ENCODE measurements around the gene CCRL2.
"Not testable (repeated sequence)": the region's sequence is repeated elsewhere in the genome, so short reads cannot be mapped to it uniquely, and the experiment has no call there.

The CCRL2 gene

DNA sequence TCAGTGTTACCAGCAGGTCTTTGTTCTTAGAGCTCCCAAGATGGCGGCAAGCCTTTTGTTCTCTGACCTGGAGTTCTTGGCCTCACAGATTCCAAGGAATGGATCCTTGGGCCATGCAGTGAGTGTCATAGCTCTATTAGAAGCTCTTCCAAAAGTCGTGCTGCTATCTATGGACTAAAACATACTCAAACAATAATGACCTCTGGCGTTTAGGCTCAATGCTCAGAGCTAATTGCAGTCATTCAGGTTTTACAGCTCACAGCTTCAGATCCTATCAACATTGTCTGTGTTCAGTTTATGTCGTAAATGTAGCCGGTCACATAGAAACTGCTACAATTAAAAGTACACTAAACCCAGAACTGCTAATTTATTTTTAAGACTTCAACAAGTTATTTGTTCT lies 22.2 kb downstream of the CCRL2 start:
- Histone ChIP-seq H3K4me3 (ENCODE audit: low read depth, low read length) (no peak overlapping the region), H3K27me3 (ENCODE audit: control insufficient read depth, insufficient read depth, low read length) (no peaks in the 10 kb centered on the region), H2AFZ (no peak overlapping the region), H3K9me3 (ENCODE audit: control insufficient read depth, low read length) (no peaks in the 10 kb centered on the region), H3K4me1 (no peaks in the 10 kb centered on the region), H3K79me2 (no peaks in the 10 kb centered on the region), H3K36me3 (ENCODE audit: control insufficient read depth, insufficient read depth, low read length) (no peaks in the 10 kb centered on the region), H3K4me2 (ENCODE audit: low read length) (no peak overlapping the region), H3K9ac (no peak overlapping the region), H3K27ac (no peak overlapping the region)
- TF ChIP-seq, protein P1, sequence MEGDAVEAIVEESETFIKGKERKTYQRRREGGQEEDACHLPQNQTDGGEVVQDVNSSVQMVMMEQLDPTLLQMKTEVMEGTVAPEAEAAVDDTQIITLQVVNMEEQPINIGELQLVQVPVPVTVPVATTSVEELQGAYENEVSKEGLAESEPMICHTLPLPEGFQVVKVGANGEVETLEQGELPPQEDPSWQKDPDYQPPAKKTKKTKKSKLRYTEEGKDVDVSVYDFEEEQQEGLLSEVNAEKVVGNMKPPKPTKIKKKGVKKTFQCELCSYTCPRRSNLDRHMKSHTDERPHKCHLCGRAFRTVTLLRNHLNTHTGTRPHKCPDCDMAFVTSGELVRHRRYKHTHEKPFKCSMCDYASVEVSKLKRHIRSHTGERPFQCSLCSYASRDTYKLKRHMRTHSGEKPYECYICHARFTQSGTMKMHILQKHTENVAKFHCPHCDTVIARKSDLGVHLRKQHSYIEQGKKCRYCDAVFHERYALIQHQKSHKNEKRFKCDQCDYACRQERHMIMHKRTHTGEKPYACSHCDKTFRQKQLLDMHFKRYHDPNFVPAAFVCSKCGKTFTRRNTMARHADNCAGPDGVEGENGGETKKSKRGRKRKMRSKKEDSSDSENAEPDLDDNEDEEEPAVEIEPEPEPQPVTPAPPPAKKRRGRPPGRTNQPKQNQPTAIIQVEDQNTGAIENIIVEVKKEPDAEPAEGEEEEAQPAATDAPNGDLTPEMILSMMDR (IDR thresholded peaks at IDR 0.05): no peak

DNA sequence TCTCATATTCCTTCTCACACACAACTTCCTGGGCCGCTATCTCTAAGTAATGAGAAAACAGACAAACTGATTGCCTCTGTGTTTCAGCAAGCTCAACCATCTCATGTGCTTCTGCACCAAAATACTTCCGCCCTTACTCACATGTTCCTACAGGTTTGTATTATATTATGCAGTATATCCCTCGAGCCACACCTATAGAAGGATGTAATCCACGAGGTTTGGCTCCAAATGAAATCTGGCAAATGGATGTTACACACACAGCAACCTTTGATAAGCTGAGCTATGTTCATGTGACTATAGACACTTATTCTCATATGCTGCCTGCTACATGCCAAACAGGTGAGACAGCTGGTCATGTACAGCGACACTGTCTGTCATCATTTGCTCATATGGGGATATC lies 22.6 kb downstream of the CCRL2 start:
- Histone ChIP-seq H3K9ac (no peak overlapping the region), H2AFZ (no peak overlapping the region), H3K4me2 (ENCODE audit: low read length) (no peak overlapping the region), H3K27ac (no peak overlapping the region), H3K27me3 (ENCODE audit: control insufficient read depth, insufficient read depth, low read length) (no peaks in the 10 kb centered on the region), H3K79me2 (no peaks in the 10 kb centered on the region), H3K4me3 (ENCODE audit: low read depth, low read length) (no peak overlapping the region), H3K36me3 (ENCODE audit: control insufficient read depth, insufficient read depth, low read length) (no peaks in the 10 kb centered on the region), H3K9me3 (ENCODE audit: control insufficient read depth, low read length) (no peaks in the 10 kb centered on the region), H3K4me1 (no peaks in the 10 kb centered on the region)
- TF ChIP-seq, protein P1 (IDR thresholded peaks at IDR 0.05): no peak

DNA sequence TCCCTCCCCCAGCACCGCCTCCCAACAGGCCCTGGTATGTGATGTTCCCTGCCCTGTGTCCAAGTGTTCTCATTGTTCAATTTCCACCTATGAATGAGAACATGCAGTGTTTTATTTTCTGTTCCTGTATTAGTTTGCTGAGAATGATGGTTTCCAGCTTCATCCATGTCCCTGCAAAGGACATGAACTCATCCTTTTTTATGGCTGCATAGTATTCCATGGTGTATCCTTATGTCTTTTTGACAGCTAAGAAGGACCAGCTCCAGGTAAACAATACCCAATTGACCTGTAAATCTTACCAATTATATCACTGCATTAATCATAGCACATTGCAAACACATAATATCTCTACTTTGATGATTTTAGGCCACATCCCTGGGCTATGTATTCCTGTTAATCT lies 23.8 kb downstream of the CCRL2 start:
- not testable (repeated sequence) for H3K27ac ChIP-seq; H3K4me1 ChIP-seq; H3K4me2 ChIP-seq (ENCODE audit: low read length); H3K4me3 ChIP-seq (ENCODE audit: low read depth, low read length); H3K27me3 ChIP-seq (ENCODE audit: control insufficient read depth, insufficient read depth, low read length); H3K9ac ChIP-seq; H3K36me3 ChIP-seq (ENCODE audit: control insufficient read depth, insufficient read depth, low read length); H2AFZ ChIP-seq; H3K9me3 ChIP-seq (ENCODE audit: control insufficient read depth, low read length); H3K79me2 ChIP-seq

DNA sequence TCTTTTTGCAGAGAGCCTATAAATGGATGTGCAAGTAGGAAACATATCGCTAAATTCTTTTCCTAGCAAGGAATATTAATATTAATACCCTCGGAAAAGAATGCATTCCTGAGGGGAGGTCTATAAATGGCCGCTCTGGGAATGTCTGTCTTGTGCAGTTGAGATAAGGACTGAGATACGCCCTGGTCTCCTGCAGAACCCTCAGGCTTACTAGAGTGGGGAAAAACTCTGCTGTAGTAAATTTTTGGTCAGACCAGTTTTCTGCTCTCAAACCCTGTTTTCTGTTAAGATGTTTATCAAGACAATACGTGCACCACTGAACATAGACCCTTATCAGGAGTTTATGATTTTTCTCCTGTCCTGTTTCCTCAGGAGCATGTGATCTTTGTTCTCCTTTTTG lies 24.8 kb downstream of the CCRL2 start:
- not testable (repeated sequence) for H3K4me3 ChIP-seq (ENCODE audit: low read depth, low read length); H3K27me3 ChIP-seq (ENCODE audit: control insufficient read depth, insufficient read depth, low read length); H3K79me2 ChIP-seq; H3K9me3 ChIP-seq (ENCODE audit: control insufficient read depth, low read length); H3K9ac ChIP-seq; H3K27ac ChIP-seq; H3K36me3 ChIP-seq (ENCODE audit: control insufficient read depth, insufficient read depth, low read length); H3K4me1 ChIP-seq; H2AFZ ChIP-seq; H3K4me2 ChIP-seq (ENCODE audit: low read length)

DNA sequence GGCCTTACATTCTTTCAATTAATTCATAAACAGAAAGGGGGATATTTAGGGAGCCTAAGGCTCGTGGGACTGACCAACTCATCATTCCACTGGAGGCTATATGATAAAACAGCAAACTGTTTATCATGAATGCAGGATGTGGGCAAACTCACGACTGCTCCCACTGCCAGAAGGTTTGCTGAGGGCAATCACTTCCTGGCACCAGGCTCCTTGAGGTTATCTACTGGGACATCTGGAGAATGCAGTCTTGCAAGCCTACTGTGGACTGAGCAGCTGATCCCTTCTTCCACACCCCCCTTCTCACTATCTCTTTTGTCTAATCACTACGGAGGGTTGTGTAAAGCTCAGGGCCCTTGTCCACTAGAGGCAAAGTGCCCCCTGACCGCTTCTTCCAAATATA lies 26.1 kb downstream of the CCRL2 start:
- H3K27ac ChIP-seq; H3K4me3 ChIP-seq (ENCODE audit: low read depth, low read length); H3K36me3 ChIP-seq (ENCODE audit: control insufficient read depth, insufficient read depth, low read length); H2AFZ ChIP-seq; H3K4me1 ChIP-seq; H3K27me3 ChIP-seq (ENCODE audit: control insufficient read depth, insufficient read depth, low read length); H3K9me3 ChIP-seq (ENCODE audit: control insufficient read depth, low read length); H3K4me2 ChIP-seq (ENCODE audit: low read length); H3K79me2 ChIP-seq; H3K9ac ChIP-seq: not testable (repeated sequence)

DNA sequence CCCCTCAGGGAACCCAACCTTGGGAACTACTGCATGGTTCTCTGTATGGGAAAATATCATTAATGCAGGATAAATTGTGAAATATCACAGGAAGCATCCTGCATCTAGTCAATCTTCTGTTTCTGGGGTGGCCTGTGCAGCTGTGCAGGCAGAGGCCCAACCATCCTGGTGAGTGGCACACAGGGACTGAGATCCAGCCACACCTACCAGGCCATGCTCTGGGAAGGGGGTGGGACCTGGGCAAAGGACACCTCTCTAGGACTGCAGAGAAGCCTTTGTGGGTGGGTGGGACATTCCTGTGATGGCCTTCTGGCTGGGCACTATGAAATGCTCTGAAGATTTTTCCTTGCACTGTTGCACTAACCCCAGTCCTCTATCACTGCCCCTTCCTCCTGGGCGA lies 26.8 kb downstream of the CCRL2 start:
- no peak overlapping the region for H3K27ac ChIP-seq
- H3K4me1 ChIP-seq: no peaks in the 10 kb centered on the region
- no peaks in the 10 kb centered on the region for H3K27me3 ChIP-seq (ENCODE audit: control insufficient read depth, insufficient read depth, low read length)
- TF ChIP-seq, protein P1 (IDR thresholded peaks at IDR 0.05): no peak
- H3K9me3 ChIP-seq (ENCODE audit: control insufficient read depth, low read length): no peaks in the 10 kb centered on the region
- no peak overlapping the region for H3K4me3 ChIP-seq (ENCODE audit: low read depth, low read length)
- no peak overlapping the region for H2AFZ ChIP-seq
- H3K79me2 ChIP-seq: no peaks in the 10 kb centered on the region
- H3K4me2 ChIP-seq (ENCODE audit: low read length): no peak overlapping the region
- H3K36me3 ChIP-seq (ENCODE audit: control insufficient read depth, insufficient read depth, low read length): no peaks in the 10 kb centered on the region
- H3K9ac ChIP-seq: no peak overlapping the region
